GM08714 (cell line): ENCODE measurements around the gene MICAL2.

Experiments
- H3K4me3 ChIP-seq: fragments of 200-500 bp; sonication (Bioruptor generic); 2 replicates; pipeline ENCODE4 v1.5.1; 2014; ENCODE audit warnings: mild to moderate bottlenecking, low read length, inconsistent platforms
- ZNF274 ChIP-seq: IDR thresholded peaks from 2 replicates; pipeline ENCODE4 v1.6.1; 2012; ENCODE audit warnings: mild to moderate bottlenecking, low read depth, low read length

Gene MICAL2

DNA sequence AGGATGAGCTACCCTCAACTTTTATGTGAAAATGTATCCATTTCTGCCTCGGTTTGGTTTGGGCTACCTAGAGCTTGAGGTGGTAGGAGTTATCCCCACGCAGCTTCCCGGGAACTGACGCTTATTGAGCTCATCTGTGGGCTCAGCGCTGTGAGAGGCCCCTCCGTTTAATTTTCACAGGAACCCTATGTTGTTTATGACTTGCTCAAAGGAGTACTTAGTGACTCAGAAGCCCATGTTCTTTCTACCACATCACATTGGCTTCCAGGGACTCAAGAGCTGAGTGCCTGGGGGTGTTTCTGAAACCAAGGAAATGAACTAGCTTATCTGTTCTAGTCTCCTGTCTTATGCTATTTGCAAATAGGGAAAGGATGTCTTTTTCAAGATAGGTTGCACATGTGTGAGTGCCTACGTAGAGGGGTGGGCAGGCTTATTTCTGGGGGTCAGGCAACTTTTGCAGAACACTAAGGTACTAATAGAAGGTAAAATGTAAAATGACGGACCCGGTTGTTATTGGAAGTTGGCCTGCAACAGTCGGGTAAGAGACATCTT, 40.5 kb downstream of the MICAL2 start:
- no peak overlapping the region for H3K4me3 ChIP-seq
- no peak for TF ChIP-seq ZNF274

DNA sequence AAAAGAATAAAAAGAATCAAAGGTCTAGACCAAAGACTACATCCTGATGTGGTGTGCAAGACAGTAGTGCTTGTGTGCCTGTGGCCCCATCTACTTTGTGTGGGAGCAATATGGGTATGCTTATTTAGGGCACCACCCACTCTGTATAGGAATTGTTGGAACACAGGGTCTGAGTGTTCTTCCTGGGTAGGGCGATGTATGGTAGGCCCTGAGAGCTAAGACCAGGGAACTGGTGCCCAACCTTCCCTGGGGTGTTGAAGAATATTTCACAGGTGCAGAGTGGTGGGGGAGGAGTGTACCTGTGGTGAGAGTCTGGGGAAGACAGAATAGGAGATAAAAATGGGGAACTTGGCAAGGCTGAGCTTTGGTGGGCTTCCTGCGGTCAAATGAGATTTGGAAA, 41.9 kb downstream of the MICAL2 start:
- TF ChIP-seq ZNF274 = no peak
- H3K4me3 ChIP-seq = no peak overlapping the region

DNA sequence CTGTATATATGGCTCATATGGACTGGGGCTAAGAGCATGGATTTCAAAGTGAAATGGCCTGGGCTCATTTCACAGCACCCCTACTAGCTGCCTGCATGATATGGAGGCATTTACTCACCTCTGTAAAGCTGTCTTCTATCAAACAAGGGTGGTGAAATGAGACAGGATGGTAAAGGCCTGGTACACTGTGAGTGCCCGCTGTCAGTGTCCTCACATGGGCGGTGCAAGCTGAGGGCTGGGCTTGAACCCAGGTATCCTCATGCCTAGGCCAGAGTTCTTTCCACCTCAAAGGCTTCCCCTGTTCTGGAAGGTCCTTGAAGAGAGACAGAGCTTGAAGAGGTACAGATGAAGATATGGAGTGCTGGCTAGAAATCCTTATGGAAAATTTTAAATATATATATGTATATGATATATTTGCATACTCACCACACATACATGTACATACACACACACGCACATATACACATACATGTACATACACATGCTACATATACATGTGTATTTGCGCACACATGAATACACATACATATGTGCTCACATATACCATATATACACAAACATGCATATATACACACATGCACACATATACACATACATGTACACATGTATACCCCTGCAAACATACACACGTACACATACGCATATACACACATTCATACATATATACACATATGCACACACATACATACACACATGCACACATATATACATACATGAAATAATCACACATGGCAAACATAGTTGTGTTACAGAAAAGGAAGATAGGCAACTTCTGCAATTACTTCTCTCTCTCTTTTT, 44.7 kb downstream of the MICAL2 start:
- TF ChIP-seq ZNF274 = no peak
- H3K4me3 ChIP-seq = no peak overlapping the region

DNA sequence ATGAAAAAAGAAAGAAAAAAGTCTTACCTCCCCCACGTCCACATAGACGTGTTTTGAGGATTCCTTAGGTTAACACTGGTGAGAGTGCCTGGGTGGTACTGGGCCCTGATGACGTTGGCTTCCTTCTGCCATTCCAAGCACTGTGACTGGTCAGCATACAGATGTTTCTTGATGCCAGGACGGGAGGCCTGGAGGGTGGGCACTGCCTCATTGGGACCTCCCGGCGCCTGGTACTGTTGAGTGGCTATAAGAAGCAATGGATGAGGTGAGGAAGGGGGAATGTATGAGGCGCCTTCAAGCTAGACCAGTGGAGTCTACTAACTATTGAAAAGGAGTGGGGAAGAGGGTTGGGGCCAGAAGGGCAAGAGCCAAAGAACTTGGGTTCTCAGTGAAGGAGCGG, 45.3 kb downstream of the MICAL2 start:
- no peak for TF ChIP-seq ZNF274
- no peak overlapping the region for H3K4me3 ChIP-seq

DNA sequence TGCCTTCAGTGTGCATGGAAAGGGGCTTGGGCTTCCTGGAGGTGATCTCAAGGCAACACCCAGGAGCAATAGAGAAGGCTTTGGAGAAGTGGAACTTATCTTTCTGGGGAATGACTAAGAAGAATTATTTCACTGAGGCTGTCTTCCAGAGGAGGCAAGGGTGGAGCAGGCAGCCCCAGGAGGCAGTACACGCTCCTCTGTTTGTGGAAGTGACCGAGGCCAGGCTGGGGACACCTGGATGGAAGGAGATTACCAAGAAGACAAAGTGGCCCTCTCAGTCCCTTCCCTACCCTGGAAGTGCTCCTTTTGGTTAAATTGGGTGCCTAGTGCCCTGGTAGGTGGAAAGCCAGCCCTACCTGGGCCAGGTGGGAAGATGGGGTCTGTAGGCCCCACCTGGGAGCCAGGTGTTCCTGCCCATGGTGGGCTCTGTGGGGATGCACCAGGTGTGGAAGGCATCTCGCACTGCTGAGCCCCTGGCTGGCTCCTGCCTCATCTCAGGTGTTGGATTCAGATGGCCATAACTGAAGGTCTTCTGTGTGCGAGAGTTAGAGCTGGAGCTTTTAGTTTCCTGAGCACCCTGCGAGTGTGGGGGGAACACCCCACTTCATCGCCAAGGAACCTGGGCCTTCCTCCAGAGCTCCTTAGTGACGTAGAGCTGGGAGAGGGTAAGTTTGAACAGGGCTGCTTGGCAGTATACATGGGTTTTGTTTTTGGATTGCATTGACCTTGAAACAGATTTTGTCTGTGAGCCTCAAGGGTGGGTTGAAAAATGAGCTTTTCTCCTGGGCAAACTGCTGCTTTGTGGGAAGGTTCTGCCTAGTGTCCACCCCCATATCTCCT, 46.1 kb downstream of the MICAL2 start:
- H3K4me3 ChIP-seq = no peak overlapping the region
- no peak for TF ChIP-seq ZNF274

DNA sequence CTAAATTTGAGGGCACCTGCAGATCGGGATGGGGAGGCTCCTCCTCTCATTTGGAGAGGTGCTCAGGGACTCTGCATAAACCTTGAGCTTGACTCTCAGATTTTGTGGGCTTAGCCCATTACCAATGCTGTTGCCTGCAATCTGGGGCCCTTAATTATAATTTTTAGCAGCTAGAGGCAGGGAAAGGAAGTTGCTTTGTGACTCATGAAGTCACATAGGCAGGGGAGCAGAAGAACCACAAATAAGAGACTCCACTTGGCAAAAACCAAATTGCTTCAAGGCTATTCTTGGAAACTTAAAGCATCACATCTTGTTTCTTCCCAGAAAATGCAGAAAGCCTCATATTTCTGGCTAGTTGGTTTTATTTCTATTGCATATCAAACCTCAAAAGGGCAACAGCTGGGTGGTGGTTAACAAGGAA, 46.9 kb downstream of the MICAL2 start:
- H3K4me3 ChIP-seq = no peak overlapping the region
- TF ChIP-seq ZNF274 = no peak

DNA sequence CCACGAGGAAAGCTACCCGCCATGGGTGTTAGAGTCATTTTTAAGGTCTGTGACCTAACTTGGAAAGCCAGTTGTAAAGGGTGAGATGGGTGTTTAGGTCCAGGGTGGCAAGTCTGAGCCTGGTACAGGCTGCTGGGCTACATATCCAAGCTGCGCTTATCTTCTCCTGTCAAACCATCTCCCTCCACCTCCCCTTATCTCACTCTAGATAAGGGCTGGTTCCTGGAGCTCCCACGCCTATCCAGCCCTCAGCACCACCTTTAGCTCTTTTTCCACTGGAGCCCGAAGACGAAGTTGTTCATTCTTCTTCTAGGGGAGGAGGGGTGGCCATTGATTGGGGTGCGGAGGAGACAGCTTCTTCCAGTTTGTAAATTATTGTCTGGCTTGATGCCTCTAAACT, 48.5 kb downstream of the MICAL2 start:
- H3K4me3 ChIP-seq = no peak overlapping the region
- no peak for TF ChIP-seq ZNF274

DNA sequence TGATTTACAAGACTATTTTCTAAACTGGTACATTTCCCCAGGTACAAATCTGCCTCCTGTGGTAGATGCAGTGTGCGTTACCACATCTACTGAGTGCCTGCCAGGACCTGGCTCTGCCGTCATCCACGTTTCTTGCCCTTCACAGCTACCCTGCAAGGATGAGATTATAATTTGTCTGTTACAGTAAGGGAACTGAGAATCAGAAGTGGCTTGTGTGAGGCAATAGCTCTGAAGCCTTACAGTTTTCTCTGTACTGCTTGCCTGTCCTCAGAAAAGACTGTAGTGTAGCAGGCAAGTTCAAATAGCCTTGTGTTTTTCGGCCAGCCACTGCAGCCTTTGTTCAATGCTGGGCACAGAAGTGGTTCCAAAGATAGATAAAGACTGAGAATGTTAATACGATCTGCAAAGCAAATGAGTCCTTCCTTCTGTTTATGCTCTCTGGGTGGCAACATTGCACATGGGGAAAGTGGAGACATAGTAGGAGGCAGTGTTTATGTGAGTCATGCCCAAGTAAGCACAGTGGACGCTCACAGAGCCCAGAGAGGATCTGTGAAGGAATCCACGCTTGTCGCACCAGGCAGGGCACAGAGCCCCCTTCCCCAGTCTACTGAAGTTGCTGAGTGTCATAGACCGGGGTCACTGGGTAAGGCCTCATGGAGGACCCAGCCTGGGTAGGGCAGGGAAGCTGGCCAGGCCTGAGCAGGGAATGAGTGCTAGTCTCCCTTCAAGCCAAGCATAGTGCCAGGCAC, 49.1 kb downstream of the MICAL2 start:
- H3K4me3 ChIP-seq = no peak overlapping the region

DNA sequence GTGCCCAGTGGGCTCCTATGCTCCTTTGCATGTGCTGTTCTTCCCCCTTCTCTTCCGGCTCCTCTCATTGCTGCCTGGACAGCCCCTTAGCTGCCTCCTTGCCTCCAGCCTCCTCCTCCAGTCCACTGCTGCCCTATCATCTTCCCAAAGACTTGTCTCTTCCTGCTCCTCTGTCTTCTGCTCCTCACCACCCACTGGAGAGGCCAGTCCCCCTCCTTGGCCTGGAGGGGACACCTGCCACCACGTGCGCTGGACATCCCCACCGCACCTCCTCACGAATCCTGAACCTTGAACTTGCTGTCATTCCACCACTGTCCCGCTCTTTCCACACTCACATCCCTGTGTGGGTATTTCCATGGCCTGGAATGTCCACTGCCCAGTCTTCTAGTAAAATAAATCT, 49.8 kb downstream of the MICAL2 start:
- no peak overlapping the region for H3K4me3 ChIP-seq
- no peak for TF ChIP-seq ZNF274

More for the DNA sequence above, 49.1 kb downstream of the MICAL2 start:
- no peak for TF ChIP-seq ZNF274

DNA sequence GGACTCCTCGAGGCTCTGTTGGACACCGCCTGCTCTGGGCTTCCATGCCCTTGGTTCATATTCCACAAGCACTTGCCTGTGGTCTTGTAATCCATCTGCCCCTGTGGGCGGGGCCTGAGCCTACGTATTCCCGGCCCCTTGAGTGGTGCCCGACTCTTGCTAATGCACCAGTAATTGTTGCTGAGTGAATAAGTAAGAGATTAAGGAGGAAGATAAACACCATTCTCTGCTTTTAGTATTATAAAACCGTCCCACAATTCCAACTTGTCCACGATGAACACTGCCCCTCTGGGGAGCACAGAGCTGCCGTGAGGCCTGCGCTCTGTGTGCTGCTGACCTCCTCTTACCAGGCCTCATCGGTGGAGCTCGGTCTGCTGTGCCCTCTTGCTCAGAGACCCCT, 50.3 kb downstream of the MICAL2 start:
- no peak for TF ChIP-seq ZNF274
- no peak overlapping the region for H3K4me3 ChIP-seq

DNA sequence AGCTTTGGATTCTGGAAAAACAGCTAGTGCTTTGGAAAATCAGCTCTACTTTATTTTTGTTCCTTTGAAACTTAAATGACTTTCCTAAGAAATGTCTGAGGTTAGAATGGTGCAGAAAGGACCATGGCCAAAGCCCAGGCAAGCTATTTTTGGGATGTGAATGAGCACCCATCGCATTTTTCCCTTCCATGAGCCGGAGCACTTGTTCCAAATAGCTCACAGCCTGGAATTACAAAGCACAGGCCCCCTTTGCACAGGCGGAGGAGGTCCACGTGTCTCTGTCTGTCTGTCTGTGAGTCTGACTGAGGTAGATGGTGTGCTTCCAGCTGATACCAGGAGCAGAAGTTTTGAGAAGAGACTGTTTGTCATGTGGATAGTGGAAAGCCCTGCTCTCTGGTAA, 50.7 kb downstream of the MICAL2 start:
- no peak overlapping the region for H3K4me3 ChIP-seq
- no peak for TF ChIP-seq ZNF274

DNA sequence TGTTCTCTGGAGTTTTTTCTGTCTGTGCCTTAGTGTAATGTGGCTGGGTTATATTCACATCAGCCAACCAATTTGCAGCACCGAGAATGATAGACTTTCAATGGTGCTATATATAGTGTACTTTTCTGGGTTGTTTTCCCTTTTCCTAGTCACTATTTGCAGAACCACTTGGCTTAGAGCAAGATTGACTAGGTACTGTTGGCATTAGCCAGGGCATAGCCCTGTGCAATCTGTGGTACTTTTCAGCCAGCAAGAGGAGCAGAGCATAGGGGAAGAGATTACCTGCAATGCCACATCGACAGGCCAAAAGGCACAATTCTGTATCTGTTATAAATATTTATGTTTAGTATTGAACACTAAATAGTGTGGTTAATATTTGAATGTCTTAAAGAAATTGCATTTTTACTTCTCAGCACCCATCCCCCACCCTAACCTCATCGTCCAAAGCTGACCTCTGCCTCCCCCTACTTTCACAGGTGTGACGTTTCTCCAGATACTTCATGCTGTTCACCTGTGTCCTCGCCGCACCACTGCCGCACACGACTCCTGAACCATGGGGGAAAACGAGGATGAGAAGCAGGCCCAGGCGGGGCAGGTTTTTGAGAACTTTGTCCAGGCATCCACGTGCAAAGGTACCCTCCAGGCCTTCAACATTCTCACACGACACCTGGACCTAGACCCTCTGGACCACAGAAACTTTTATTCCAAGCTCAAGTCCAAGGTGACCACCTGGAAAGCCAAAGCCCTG, 51.4 kb downstream of the MICAL2 start:
- no peak for TF ChIP-seq ZNF274
- H3K4me3 ChIP-seq = no peak overlapping the region

DNA sequence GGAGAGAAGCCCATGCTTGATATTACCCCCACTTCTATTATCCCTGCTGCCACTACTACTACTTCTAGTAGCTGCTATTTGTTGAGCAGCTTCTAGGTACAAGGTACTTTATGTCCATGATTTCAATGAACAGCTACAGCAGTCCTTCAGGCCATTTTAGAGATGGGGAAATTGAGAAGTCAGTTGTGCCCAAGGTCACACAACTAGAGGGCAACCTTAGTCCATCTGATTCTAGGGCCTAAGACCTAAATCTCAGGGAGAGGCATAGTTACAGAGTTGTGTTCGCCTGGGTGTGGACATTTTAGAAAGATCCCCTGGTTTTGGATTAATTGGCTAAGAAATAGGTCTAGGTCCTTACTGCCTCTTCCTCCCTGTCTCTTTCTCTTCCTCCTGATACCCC, 52.3 kb downstream of the MICAL2 start:
- H3K4me3 ChIP-seq = no peak overlapping the region
- no peak for TF ChIP-seq ZNF274
